Measurements from ENCODE around the gene GNAQ. TPM values are rescaled to one million over a fixed set of nuclear protein-coding genes. Genes with fewer than 3 reads are reported as not detected.

GNAQ gene
- total RNA-seq, 1 donor from 2014 or later, result 0.20 TPM

DNA sequence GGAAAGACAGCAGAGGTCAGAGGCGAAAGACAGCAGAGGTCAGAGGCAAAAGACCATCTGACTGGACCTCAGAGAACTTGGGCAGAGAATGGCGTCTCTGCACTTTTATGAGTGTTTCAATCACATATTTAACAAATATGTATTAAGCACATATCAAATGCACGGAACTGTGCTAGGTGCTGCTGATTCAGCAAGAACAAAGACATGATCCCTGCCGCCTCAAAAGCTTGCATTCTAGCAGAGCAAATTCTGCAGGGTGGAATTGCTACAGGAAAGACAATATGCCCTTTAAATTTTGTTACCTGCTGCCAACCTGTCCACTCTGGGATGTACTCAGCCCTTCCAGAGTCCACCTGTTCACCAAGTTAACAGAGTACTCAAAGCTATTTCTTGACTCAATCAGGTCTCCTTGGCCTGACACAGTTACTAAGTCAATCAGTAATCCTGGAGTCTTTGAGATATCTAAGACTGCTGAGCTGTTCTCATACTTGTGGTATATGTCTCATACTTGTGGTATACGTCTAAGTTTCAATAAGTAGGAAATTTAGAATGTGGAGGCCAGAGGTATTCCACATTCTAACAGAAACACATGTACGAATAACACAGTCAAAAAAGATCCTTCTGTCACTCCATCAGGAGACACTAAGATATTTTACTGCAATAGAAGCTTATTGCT, 131.8 kb downstream of the GNAQ start:
- Mint-ChIP-seq H3K27me3 (peaks cover 4% of the 10 kb centered on the region), H3K27ac (no peak overlapping the region), H3K36me3 (ENCODE audit: low read depth) (no peaks in the 10 kb centered on the region), H3K4me1 (no peaks in the 10 kb centered on the region), H3K4me3 (no peak overlapping the region), H3K9me3 (no peaks in the 10 kb centered on the region)
- DNase-seq (no peak), ATAC-seq (ENCODE audit: low read depth) (no peak)
- intact Hi-C loops (cut with micrococcal nuclease), result no loop called here
- ChIA-PET CTCF (no interaction called here), POLR2A (no interaction called here)
- TF ChIP-seq, protein P1, sequence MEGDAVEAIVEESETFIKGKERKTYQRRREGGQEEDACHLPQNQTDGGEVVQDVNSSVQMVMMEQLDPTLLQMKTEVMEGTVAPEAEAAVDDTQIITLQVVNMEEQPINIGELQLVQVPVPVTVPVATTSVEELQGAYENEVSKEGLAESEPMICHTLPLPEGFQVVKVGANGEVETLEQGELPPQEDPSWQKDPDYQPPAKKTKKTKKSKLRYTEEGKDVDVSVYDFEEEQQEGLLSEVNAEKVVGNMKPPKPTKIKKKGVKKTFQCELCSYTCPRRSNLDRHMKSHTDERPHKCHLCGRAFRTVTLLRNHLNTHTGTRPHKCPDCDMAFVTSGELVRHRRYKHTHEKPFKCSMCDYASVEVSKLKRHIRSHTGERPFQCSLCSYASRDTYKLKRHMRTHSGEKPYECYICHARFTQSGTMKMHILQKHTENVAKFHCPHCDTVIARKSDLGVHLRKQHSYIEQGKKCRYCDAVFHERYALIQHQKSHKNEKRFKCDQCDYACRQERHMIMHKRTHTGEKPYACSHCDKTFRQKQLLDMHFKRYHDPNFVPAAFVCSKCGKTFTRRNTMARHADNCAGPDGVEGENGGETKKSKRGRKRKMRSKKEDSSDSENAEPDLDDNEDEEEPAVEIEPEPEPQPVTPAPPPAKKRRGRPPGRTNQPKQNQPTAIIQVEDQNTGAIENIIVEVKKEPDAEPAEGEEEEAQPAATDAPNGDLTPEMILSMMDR (IDR thresholded peaks at IDR 0.05), result no peak

DNA sequence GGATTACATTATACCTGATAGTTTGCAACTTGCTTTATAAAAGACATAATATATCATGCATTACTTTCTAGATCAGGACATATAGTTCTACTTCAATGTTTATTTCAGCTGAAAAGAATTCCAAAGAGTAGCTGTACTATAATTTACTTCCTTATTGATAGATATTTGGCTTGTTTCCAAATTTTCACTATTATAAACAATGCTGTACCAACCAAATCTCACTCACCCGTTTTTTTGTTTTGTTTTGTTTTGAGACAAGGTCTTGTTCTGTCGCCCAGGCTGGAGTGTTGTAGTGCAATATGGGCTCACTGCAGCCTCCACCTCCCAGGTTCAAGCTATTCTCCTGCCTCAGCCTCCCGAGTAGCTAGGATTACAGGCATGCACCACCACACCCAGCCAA, 132.7 kb downstream of the GNAQ start:
- H3K9me3 Mint-ChIP-seq, result no peaks in the 10 kb centered on the region
- intact Hi-C loops (cut with micrococcal nuclease), result no loop called here
- ChIA-PET POLR2A (no interaction called here), CTCF (no interaction called here)
- ATAC-seq (ENCODE audit: low read depth), result no peak
- no peak for DNase-seq
- no peak overlapping the region for H3K27ac Mint-ChIP-seq
- peaks cover 3% of the 10 kb centered on the region for H3K27me3 Mint-ChIP-seq
- no peaks in the 10 kb centered on the region for H3K4me1 Mint-ChIP-seq
- H3K4me3 Mint-ChIP-seq, result no peak overlapping the region
- no peaks in the 10 kb centered on the region for H3K36me3 Mint-ChIP-seq (ENCODE audit: low read depth)
- TF ChIP-seq, protein P1 (IDR thresholded peaks at IDR 0.05), result no peak

DNA sequence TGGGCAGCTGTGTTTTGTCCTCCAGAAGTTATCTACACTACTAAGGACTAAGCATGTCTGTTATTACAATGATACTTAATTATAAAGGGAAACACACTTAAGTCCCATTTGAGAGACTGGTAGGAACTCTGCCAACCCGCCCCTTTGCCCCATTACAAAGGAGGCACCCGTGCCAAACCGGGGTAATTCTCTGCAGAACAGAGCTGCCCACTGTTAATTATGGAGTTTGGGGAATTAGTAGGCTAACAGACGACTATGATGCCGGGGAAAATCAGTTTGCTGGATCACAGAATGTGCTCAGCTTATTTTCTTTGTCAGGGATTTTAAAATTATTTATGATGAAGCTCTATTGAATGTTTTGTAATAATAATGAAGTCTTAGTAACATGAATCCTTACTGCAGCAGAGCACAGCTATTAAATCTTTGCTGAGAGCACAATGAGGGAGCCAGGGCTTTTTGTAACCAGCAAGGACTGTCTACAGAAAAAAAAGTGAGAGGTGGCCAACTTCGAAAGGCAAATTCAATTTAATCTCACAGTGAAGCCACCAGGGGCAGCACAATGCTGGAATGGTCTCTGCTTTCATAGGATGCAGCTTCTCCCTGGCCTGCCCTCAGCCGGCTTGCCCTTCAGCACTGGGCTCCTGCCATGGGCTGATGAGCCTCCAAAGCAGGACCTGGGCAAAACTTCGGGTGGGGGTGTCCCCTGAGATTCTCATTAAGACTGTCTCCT, 134.5 kb downstream of the GNAQ start:
- Mint-ChIP-seq H3K27ac (no peak overlapping the region), H3K4me1 (no peaks in the 10 kb centered on the region), H3K4me3 (no peak overlapping the region), H3K27me3 (peaks cover 3% of the 10 kb centered on the region), H3K9me3 (no peaks in the 10 kb centered on the region), H3K36me3 (ENCODE audit: low read depth) (no peaks in the 10 kb centered on the region)
- POLR2A ChIA-PET, result no interaction called here
- CTCF ChIA-PET, result no interaction called here
- no peak for DNase-seq
- TF ChIP-seq, protein P1 (IDR thresholded peaks at IDR 0.05), result no peak
- ATAC-seq (ENCODE audit: low read depth), result no peak
- intact Hi-C loops (cut with micrococcal nuclease), result no loop called here

DNA sequence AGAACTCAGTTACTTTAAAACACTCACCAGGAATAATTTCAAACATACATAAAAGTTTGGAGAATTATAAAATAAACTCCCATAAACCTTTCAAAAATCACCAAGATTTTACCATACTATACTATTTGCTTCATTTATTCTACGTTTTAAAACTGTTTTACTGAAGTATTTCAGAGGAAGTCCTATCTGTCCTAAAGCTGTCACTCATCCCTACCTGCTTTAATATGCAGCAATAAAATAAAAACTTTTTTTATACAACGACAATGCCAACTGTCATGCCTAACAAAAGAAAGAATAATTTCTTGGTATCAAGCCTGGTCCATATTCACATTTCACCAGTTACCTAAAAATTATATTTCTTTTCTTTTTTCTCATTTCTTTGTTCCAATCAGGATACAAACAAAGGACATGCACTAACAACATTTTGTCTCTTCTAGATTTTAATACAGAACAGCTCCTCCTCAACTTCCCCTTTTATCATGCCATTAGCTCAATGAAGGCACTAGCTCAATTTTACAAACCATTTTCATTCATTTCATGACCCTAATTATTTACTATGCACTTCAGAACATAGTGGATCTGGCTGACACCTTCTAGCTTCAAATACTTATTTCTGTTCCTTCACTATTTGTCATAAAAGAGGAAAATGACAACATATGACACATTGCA, 135.2 kb downstream of the GNAQ start:
- ChIA-PET POLR2A (no interaction called here), CTCF (no interaction called here)
- ATAC-seq (ENCODE audit: low read depth) (no peak), DNase-seq (no peak)
- Mint-ChIP-seq H3K27ac (no peak overlapping the region), H3K4me3 (no peak overlapping the region), H3K36me3 (ENCODE audit: low read depth) (no peaks in the 10 kb centered on the region), H3K9me3 (no peaks in the 10 kb centered on the region), H3K4me1 (no peaks in the 10 kb centered on the region), H3K27me3 (peaks cover 3% of the 10 kb centered on the region)
- intact Hi-C loops (cut with micrococcal nuclease), result no loop called here
- TF ChIP-seq, protein P1 (IDR thresholded peaks at IDR 0.05), result no peak

DNA sequence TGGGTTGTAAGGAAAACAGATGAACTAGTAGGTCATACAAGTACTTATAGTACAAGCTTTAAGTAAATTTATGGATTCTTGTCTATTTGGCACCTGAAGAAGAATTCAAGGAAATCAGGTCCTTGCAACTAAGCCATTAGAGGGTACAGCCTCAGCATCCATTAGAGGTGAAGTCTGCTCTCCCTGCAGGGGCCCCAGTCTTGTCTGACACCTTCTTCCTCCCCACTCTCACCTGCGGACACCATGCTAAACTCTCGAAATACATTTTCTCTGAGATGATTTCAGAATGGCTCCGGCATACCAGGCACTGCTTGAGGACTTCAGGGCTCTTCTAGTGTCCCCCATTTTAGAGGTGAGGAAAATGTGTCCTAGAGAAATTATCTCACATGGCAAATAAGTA, 137.9 kb downstream of the GNAQ start:
- ATAC-seq (ENCODE audit: low read depth) (no peak), DNase-seq (no peak)
- ChIA-PET CTCF (no interaction called here), POLR2A (no interaction called here)
- no peak overlapping the region for H3K4me3 Mint-ChIP-seq
- peaks cover 5% of the 10 kb centered on the region for H3K27me3 Mint-ChIP-seq
- no peak overlapping the region for H3K27ac Mint-ChIP-seq
- intact Hi-C loops (cut with micrococcal nuclease), result no loop called here
- TF ChIP-seq, protein P1 (IDR thresholded peaks at IDR 0.05), result no peak
- no peaks in the 10 kb centered on the region for H3K4me1 Mint-ChIP-seq
- no peaks in the 10 kb centered on the region for H3K9me3 Mint-ChIP-seq
- H3K36me3 Mint-ChIP-seq (ENCODE audit: low read depth), result no peaks in the 10 kb centered on the region
